HG02943 (cell line): Measurements from ENCODE around the gene PURA.

ENCODE experiments used
- ATAC-seq: cut with Tn5 transposase; IDR thresholded peaks from one replicate; pipeline ENCODE4 v1.9.1; 2021; ENCODE audit warnings: mild to moderate bottlenecking, low read depth, moderate library complexity; ENCODE audit not compliant: unreplicated experiment

Gene PURA

DNA sequence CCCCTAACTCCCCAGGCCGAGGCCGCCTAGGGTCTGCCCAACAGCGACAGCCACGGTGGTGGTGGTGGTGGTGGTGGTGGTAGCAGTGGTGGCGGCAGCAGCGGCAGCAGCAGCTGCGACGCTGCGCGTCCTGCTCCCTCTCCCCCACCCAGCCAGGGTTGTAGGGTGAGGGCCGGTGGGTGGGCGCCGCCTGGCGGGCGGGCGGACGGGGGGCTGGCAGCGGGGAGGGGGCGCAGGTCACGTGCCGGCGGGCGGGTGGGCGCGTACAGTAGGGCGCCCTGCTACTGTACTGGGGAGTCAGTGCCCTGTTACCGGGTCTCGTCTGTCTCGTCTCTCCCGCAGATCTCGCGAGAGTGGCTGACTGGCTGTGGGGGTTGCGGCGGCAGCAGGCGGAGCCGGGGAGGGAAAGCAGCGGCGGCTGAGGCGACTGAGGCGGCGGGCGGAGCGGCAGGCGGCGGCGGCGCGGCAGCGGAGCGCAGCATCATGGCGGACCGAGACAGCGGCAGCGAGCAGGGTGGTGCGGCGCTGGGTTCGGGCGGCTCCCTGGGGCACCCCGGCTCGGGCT, at the start of gene PURA:
PURA (plus strand) TSS at position 411 of the 565 bp plus-strand sequence; CDS start at position 484, 73 bp downstream.
- ATAC-seq, result peak; percentile 90

DNA sequence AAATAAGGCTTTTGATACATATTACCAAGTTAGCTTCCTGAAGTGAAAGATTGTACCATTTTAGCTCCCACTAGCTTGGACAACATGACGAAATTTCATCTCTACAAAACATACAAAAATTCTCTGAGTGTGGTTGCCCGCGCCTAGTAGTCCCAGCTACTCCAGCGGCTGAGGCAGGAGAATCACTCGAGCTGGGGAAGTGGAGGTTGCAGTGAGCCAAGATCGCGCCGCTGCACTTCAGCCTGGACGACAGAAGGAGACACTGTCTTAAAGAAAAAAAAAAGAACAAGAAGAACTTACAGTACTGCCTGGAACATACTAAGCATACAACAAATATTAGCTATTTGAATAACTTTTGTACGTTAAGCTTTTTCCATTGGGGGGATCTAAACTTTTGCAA, 41.1 kb upstream of the PURA start:
- no peak for ATAC-seq

DNA sequence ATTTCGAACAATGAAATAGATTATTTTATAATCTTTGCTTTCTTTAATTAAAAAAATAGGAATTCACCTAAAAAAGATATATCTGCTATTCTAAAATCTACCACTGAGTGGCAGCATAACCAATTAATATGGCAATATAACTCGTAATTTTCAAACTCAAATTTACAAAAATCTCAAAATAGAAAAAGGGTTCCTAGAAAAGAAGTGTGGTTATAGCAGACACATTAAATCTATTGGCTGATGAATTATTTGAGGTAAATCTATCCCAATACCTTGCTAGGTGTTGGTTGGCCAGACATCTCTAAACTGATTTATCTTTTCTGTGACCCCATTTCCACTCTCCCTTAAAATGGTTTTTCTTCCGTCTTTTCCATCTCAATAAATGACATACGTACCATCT, 40.6 kb upstream of the PURA start:
- ATAC-seq, result no peak

DNA sequence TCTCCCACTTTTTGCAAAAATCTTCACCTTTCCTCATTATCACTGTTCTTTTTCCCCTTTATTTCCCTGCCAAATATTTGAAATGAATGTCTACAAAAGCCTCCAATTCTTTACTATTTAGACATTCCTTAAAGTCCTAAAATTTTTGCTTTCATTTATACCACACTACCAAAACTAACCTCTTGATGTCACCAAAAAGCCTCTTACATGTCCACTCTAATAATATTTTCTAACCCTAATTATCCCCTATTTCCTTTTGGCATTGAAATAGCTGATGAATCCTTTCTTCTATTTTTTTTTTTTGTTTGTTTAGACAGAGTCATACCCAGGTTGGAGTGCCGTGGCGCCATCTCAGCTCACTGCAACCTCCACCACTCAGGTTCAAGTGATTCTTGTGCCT, 38.5 kb upstream of the PURA start:
- ATAC-seq, result no peak

DNA sequence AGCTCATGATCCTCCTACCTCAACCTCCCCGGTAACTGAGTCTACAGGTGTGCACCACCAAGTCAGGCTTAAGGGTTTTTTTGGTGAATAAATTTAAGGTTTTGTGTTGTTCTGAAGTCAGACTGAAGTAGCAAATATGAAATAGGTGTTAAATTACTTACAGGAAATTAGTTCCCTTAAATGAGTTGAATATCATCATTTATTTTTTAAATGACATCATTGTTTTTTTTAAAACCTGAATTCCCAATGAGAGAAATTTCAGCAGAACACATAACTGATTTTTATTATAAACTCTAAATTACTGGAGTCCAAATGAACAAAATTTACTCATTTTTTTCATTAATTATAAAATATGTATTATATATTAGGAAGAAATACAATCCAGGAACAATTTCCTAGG, 37.8 kb upstream of the PURA start:
- no peak for ATAC-seq

DNA sequence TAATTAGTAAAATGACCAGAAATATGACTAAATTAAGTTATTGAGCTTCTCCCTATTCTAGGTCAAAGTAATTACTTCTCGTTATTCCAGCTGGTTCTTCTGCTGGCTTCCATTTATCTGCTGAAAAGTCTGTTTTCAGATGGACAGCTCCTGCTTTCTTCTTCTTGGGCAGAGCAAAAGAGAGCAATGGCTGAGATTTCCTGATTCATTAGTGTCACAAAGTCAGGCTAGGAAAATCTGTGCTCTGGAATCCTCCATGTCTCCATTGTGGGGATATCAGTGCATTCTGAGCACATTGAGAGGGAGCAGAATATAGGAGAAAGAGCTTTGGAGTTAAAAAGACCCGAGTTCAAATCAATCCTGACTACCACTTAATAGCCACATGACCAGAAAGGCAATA, 37.1 kb upstream of the PURA start:
- no peak for ATAC-seq

DNA sequence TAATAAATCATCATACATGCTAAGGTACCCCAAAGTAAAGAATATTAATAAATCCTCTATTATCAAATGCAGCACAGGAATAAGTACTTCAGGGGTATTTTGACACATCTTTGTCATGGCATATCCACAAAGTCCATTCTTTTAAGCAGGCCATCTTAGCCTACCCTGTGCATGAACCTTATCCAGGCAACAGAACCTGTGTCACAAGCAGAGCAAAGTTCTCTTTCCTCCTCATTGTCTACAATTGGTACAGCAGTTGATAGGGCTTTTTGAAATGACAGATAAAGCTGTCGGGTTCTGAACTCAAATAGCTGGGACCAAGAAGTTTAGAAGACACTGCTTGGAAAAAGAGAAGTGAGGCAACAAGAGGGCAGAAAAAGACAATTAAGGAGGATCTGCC, 30.8 kb upstream of the PURA start:
- ATAC-seq, result no peak

DNA sequence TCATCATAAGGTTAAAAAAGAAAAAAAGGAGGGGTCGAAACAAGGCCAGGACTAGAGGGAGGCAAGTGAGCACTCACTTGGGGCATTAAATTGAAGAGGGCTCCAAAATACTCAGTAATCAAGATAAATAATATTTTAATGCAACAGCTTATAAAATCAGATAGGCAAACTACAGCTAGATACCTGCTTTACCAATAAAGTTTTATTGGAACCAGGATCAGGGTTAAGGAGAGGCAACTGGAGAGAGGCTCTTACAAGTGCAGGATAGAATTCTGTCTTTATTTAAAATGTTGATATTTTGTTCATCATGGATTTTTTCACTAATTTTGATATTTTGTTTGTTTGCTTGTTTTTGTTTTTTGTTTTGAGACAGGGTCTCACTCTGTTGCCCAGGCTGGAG, 30.3 kb upstream of the PURA start:
- no peak for ATAC-seq

DNA sequence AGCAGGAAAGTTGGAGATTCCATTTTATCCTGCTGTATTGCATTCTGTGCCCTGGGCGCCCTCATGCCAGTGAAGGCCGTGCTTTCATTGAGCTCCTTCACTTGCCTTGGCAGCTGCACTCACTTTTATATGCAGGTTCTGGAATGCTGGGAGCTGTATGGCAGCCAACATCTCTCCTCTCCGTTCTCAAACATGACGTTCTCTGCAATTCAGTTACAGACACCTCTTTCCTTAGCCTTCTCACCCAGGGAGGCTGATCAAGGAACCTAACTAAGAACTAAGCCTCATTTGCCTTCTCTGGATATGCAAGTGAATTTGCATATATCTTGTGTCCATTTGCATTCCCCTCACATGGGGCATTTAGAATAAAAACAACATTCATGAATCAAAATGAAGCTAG, 29.4 kb upstream of the PURA start:
- ATAC-seq, result no peak

DNA sequence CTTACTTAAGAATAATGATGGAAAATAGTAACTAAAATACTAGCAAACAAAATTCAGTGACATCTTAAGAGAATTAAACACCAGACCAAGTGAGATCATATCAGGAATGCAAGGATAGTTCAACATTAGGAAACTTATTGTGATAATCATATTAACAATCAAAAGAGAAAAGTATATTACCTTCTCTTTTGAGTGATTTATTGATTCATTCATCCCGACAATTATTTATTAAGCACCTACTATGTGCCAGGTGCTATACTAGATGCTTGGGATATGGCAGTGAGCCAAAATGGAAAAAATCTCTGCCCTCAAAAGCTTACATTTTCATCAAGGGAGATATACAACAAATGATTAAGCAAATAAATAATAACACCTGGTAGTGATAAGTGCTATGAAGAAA, 23.7 kb upstream of the PURA start:
- no peak for ATAC-seq

DNA sequence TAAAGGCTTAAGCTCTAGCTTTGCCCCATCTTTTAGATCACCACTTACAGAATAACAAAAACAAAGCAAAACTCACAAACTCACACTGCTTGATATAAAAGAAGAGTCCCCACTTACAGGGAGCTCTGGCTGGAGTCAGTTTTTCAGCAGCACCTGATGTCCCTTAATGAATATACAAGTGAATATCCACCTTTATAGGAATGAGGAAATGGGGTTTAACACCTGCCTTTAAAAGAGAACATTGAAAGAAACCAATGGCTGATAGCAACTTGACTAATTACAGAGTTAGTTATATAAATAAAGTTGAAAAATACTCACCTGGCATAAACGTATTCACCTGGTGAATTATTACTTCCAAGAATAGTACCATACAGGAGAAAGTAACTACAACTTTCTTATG, 20.7 kb upstream of the PURA start:
- ATAC-seq, result no peak

DNA sequence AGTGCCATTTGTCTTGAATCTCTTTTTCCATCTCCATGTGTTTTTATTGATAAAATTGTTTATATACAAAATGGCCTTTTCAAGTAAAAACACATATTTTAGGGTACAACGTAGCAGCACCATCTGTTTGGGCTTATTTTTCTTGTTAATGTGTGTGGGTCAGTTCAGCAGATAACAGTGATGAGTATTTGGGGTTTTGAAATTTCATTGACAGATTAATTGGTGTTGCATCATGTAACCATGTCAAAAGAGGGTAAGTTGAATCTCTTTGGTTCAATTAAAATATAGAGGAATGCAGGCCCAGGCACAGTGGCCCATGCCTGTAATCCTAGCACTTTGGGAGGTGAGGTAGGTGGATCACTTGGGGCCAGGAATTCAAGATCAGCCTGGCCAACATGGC, 20.0 kb upstream of the PURA start:
- no peak for ATAC-seq

DNA sequence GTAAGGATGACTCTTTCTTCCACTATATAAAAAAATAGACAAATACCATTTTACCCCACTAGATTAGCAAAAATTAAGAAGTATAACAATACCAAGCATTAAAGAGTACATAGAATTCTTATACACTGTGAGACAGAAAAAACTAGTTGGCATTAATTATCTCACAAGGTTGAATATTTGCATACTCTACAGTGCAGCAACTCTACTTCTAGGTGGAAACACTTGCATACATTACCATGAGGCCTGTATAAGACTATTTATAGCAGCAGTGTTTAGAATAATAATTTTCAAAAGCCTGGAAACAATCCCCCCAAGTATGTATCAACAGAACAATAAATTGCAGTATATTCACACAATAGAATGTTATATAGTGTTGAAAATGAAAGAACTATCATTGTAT, 19.0 kb upstream of the PURA start:
- no peak for ATAC-seq

DNA sequence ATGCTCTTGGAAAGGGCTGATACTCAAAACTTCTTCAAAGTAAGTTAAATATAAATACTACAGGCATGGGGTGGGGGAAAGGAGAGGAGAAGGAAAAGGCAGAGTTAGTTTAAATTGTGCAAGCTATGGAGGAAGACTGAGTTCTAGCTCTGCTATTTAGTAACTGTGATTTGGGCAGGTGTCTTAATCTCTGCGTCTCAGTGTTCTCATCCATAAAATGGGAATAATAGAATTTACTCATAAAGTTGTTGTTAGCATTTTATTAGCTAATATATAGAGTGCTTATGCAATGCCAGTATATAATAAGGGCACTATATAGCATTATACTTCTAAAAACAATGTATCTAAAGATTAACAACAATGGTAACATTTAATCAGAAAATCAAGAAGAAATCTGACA, 12.7 kb upstream of the PURA start:
- ATAC-seq, result no peak

DNA sequence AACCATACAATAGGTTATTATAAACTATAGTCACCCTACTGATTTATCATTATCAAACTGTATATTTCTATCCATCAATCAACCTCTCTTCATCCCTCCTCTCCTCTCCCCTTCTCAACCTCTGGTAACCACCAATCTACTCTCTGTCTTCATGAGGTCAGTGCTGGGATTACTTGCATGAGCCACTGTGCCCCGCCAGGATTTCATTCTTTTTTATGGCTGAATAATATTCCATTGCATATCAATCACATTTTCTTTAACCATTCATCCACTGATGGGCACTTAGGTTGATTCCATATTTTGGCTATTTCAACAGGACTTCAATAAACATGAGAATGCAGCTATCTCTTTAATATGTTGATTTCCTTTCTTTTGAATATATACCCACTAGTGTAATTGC, 10.8 kb upstream of the PURA start:
- ATAC-seq, result no peak

DNA sequence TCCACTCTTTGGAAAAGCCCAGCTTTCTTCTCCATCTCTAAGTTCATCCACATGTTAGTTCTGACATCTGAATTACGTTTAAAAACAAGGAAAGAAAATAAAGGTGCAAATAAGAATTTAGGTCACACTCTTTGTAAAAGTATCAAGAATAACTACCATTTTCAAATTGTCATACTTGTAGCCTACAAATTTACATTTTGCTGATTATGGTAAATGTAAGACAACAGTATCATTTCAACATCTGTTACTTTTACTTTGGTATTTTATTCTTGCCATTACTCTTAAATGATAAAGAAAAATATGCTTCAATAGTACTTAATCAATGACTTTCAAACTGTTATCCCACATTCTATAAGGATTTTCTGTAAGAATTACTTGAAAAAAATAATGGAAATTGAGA, 9.8 kb upstream of the PURA start:
- no peak for ATAC-seq

DNA sequence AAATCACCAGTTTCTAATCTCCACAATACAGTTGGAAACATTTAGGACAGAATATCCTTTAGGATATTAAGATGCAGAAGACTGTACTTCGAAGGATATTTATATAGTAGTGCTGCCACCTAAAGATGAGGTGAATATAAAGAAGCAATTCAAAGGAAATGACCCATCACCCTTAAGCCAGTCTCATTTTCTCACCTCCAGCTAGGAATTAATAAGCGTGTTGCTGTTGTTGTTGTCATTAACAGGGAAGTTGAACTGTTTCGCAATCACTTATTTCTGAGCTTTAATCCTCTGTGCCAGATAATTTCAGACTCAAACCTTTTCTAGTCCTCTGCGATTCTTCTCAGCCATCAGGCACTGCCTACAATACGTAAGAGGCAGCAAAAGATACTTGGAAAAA, 7.8 kb upstream of the PURA start:
- no peak for ATAC-seq

DNA sequence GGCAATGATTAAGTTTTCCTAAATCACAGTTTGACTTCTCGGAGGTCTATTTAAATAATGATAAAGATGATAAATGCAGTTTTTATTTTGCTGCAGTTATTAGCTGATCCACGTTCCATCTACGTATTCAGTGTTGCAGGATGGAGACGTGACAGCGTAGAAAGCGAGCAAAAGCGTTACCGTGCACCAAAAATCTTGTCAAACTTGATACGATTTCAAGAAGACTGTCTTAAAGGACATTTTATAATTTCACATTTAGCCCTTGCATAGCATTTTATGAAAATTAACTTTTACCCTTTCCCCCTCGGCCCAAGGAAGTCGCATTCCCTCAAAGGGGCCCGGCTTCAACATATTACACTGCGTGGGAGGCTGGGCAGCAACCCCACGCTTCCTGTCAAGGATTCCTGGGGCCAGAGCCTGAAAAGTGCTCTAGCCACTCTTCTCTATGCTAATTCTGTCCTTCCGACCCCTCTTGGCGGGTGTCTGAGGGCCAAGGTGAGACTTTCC, 7.1 kb upstream of the PURA start:
- ATAC-seq, result no peak

DNA sequence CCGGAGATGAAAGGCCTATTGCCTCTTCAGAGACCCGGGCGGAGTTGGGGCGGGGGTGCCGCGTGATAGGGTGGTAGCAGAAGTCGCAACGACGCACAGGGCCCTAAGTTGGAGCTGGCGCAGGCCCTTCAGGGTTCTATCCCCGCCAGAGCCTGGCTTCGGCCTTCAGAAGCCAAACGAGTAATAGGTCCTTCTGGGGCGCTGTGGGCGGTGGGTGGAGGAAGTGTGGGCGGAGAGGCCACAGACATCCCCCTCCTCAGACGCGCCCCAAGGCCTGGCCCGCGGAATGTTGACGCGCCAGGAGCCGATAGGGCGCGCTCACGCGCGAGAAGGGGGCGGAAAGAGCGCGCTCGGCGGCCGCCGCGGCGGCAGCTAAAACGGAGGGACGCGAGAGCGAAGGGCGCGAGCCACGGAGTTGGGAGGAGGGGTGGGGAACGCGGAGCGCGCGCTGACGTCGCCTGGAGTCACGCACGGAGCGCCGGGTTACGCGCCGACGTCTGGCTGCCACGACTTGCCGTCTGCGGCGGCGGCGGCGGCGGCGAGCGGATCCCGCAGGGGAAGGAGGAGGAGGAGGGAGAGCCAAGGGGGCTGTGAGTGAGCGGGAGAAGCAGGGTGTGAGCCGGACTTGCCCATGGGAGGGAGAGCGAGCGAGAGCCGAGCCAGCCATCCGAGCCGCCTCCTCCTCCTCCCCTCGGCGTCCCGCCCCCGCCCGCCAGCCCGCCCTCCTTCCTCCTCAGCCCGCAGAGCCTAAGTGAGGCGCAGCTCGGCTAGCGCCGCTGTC, 6.4 kb upstream of the PURA start:
- ATAC-seq, result peak; percentile 86

DNA sequence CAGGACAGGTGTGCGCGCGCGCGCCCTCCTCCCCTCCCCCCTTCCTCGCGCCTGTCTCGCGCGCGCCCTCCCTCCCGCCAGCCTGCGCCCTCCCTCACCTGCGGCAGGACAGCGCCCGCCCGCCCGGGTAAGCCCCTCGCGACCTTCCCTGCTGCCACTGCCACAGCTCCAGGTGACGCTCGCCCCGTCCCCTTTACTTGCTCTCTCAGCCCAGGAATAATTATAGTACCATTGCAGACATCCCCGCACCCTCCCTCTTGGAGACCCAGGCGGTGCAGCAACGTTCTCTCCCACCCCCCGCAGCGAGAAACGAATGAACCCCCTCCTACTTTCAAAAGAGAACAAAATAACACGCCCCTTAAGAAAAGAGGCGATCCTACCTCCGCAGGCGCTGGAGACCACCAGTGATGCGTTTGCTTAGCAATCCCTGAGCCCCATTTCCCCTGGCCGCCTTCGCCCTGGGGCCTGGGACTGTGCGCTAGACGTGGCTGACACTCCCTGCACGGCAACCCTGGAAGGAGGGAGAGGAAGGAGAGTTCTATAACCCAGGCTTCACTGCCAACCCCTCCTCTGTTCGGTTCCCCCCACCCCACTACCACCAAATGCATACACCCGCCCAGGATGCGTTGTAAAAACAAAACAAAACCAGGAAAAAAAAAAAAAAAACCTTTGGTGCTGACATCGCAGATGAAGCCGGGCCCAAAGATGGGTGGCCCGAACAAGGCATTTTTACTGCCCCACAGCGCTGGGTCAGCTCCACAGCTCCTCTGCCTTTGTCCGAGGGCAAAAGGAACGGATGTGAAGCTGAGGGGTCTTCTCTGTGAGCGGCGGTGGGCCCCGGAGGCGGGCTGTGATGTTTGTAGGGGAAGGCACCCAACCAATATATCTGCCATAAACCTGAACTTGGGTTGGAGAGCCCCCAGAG, 5.6 kb upstream of the PURA start:
- no peak for ATAC-seq

DNA sequence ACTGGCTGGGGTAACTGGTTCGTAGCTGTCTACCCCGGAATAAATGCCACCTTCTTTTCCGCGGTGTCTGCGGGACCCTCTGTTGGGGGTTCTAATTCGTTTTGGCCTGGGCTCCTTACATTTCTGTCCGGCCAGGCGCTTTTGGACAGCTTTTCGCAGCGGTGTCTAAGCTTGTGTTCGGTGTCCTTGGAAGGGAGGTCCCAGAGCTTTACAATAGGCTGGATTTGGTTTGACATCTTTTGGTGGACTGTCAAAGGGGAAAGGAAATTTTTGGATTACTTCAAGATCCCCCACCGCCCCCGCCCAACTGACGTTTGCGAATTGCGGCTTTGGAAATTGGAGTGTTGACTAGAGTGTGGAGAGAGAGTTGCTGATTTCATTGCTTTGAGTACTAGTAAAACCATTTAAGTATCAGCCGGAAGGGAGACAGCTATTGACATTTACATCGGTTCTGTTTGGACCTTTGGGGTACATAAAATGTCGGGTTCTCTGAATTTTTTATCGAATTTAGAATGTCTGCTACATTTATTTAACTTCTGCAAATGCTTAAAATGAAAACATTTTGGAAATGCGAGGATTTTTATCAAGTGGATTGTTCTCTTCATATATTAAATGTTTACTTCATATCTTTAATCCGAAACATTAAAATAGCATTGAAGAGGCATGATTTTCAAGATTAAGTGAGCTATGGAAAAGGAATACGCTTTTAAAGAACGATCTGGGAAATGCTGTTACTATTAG, 4.7 kb upstream of the PURA start:
- no peak for ATAC-seq
